ENCODE data around the gene STXBP6.

DNA sequence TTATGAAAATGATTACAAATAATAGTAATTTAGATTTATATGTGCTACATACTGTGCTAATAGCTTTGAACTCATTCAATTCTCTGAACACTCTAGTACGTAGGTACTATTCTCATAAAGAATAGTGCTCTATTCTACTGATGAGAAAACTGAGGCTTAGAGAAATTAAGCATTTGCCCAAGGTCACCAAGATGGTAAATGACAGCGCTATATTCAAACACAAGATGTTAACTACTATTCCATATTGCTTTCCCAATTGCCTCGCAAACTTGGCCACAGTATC, 233.1 kb downstream of the STXBP6 start:
- no peak for TF ChIP-seq CTCF (IDR thresholded peaks at IDR 0.05)
- TF ChIP-seq POLR2A (IDR thresholded peaks at IDR 0.05) = no peak

Data from body of pancreas (tissue), 4 donors.